PC-3 (cell line): ENCODE data around the gene NGF. TPM values are rescaled to one million over a fixed set of nuclear protein-coding genes. Genes with fewer than 3 reads are reported as not detected.

Experiments used
- ATAC-seq: fragments of 200-7000 bp; cut with Tn5 transposase; 2 replicates; pipeline ENCODE4 v1.9.1; 2020; ENCODE audit warnings: mild to moderate bottlenecking, moderate library complexity
- BruUV-seq: library from RNA; stranded (reverse); fragments of 400-500 nt; replicated peaks from 2 replicates; lab custom pipeline; 2021; lab: Mats Ljungman, UMichigan
- CTCF ChIA-PET: fragments of 300-600 bp; sonication (Branson Sonifier 250); formaldehyde crosslinking; loops from one replicate; lab custom pipeline; 2022; ENCODE audit warnings: antibody characterized with exemption; lab: Charles Lee
- POLR2A ChIA-PET: fragments of 300-600 bp; sonication (Branson Sonifier 250); formaldehyde crosslinking; loops from one replicate; lab custom pipeline; 2022; ENCODE audit warnings: antibody characterized with exemption; ENCODE audit not compliant: unreplicated experiment; lab: Charles Lee
- DNase-seq: peaks from one replicate; pipeline ENCODE4 v3.0.0-alpha.2; 2015
- H2AFZ ChIP-seq: fragments of 300-600 bp; sonication (generic); 2 replicates; pipeline ENCODE4 v1.6.0; 2016; ENCODE audit warnings: antibody characterized with exemption, low read length
- H3F3A ChIP-seq: fragments of 300-600 bp; sonication (generic); one replicate; pipeline ENCODE4 v1.6.0; 2017; ENCODE audit warnings: antibody characterized with exemption, low read length, control low read depth, mild to moderate bottlenecking; ENCODE audit not compliant: unreplicated experiment
- H3K27ac ChIP-seq: fragments of 300-600 bp; sonication (generic); 2 replicates; pipeline ENCODE4 v1.5.1; 2016; ENCODE audit warnings: mild to moderate bottlenecking, low read length
- H3K27me3 ChIP-seq: fragments of 300-600 bp; sonication (generic); 2 replicates; pipeline ENCODE4 v1.6.1; 2016; ENCODE audit warnings: low read length, mixed read lengths
- H3K36me3 ChIP-seq: fragments of 300-600 bp; sonication (generic); 2 replicates; pipeline ENCODE4 v1.6.1; 2016; ENCODE audit warnings: low read depth, mixed run types, low read length, mixed read lengths
- H3K4me1 ChIP-seq: fragments of 300-600 bp; sonication (generic); 2 replicates; pipeline ENCODE4 v1.5.1; 2016; ENCODE audit warnings: low read length; ENCODE audit not compliant: insufficient read depth
- H3K4me2 ChIP-seq: fragments of 300-600 bp; sonication (generic); 2 replicates; pipeline ENCODE4 v1.6.0; 2016; ENCODE audit warnings: low read length
- H3K4me3 ChIP-seq: fragments of 300-600 bp; sonication (generic); 2 replicates; pipeline ENCODE4 v1.5.1; 2016; ENCODE audit warnings: mild to moderate bottlenecking, low read length, mixed read lengths
- H3K79me2 ChIP-seq: fragments of 300-600 bp; sonication (generic); 2 replicates; pipeline ENCODE4 v1.6.1; 2017; ENCODE audit warnings: low read length, mixed read lengths
- H3K9ac ChIP-seq: fragments of 300-600 bp; sonication (generic); 2 replicates; pipeline ENCODE4 v1.6.0; 2016; ENCODE audit warnings: mild to moderate bottlenecking, low read length
- H3K9me2 ChIP-seq: fragments of 300-600 bp; sonication (generic); replicated peaks from 2 replicates; pipeline ENCODE4 v1.6.1; 2016; ENCODE audit warnings: mixed run types, low read length, mixed read lengths
- H3K9me3 ChIP-seq: fragments of 300-600 bp; sonication (generic); 2 replicates; pipeline ENCODE4 v1.6.1; 2016; ENCODE audit warnings: low read length, mixed read lengths
- H4K20me1 ChIP-seq: fragments of 300-600 bp; sonication (generic); 2 replicates; pipeline ENCODE4 v1.6.1; 2016; ENCODE audit warnings: low read length, mixed read lengths
- EZH2 ChIP-seq: fragments of 300-600 bp; sonication (generic); IDR thresholded peaks from one replicate; pipeline ENCODE4 v1.6.1; 2017; ENCODE audit warnings: antibody characterized with exemption, mild to moderate bottlenecking, low read length; ENCODE audit not compliant: unreplicated experiment
- EZH2phosphoT487 ChIP-seq: fragments of 300-600 bp; sonication (generic); IDR thresholded peaks from 2 replicates; pipeline ENCODE4 v1.6.1; 2018; ENCODE audit warnings: mild to moderate bottlenecking, antibody characterized with exemption, low read length, borderline replicate concordance
- intact Hi-C: fragments of 100-400 bp; cut with micrococcal nuclease; formaldehyde crosslinking; loops from 2 replicates; pipeline ENCODE4 v1.9.0; 2023
- total RNA-seq: library from RNA; depleted of rRNA; stranded (reverse); fragments of >200 nt; gene quantifications from 2 replicates; pipeline ENCODE4 v1.2.3, GENCODE V29; 2014
- TF ChIP-seq, protein P1 (sequence below): fragments of 300-600 bp; sonication (generic); conservative IDR thresholded peaks from 2 replicates; pipeline ENCODE4 v1.5.1; 2017; ENCODE audit warnings: antibody characterized with exemption, low read depth, mild to moderate bottlenecking, low read length

The NGF gene
- total RNA-seq, 1 experiment from 2014 or later = 2.4 TPM

GRCh38 chr1:115303364-115303763 is 34.7 kb downstream of the NGF start:
- no peak for TF ChIP-seq EZH2phosphoT487
- TF ChIP-seq, protein P1, sequence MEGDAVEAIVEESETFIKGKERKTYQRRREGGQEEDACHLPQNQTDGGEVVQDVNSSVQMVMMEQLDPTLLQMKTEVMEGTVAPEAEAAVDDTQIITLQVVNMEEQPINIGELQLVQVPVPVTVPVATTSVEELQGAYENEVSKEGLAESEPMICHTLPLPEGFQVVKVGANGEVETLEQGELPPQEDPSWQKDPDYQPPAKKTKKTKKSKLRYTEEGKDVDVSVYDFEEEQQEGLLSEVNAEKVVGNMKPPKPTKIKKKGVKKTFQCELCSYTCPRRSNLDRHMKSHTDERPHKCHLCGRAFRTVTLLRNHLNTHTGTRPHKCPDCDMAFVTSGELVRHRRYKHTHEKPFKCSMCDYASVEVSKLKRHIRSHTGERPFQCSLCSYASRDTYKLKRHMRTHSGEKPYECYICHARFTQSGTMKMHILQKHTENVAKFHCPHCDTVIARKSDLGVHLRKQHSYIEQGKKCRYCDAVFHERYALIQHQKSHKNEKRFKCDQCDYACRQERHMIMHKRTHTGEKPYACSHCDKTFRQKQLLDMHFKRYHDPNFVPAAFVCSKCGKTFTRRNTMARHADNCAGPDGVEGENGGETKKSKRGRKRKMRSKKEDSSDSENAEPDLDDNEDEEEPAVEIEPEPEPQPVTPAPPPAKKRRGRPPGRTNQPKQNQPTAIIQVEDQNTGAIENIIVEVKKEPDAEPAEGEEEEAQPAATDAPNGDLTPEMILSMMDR = no peak
- TF ChIP-seq EZH2 = no peak
- Histone ChIP-seq H3K9me2 (no peaks in the 10 kb centered on the region), H2AFZ (no peak overlapping the region), H3K4me2 (no peak overlapping the region), H3K4me1 (peaks cover 19% of the 10 kb centered on the region), H3K9me3 (no peaks in the 10 kb centered on the region), H3K9ac (no peak overlapping the region), H3K79me2 (no peaks in the 10 kb centered on the region), H3K27ac (no peak overlapping the region), H3K4me3 (no peak overlapping the region), H3K36me3 (no peaks in the 10 kb centered on the region), H3F3A (no peaks in the 10 kb centered on the region), H4K20me1 (no peaks in the 10 kb centered on the region), H3K27me3 (no peaks in the 10 kb centered on the region)
- CTCF ChIA-PET = no interaction called here
- POLR2A ChIA-PET = no interaction called here
- DNase-seq (no peak), ATAC-seq (no peak)
- intact Hi-C loops = no loop called here
- no TSS peak for BruUV-seq

GRCh38 chr1:115302390-115302961 is 35.6 kb downstream of the NGF start:
- peak; percentile 33 for DNase-seq
- Histone ChIP-seq H3K4me2 (no peak overlapping the region), H3K4me1 (peaks cover 19% of the 10 kb centered on the region), H3F3A (no peaks in the 10 kb centered on the region), H3K36me3 (no peaks in the 10 kb centered on the region), H4K20me1 (no peaks in the 10 kb centered on the region), H3K9me3 (no peaks in the 10 kb centered on the region), H3K27me3 (no peaks in the 10 kb centered on the region), H3K79me2 (no peaks in the 10 kb centered on the region), H2AFZ (0 out of 2 replicates have a peak overlapping the region, but pooled peaks have one; percentile 47), H3K4me3 (no peak overlapping the region), H3K9ac (no peak overlapping the region), H3K9me2 (no peaks in the 10 kb centered on the region), H3K27ac (no peak overlapping the region)
- CTCF ChIA-PET = no interaction called here
- POLR2A ChIA-PET = no interaction called here
- BruUV-seq = no TSS peak
- intact Hi-C loops = no loop called here
- TF ChIP-seq EZH2phosphoT487 (no peak), EZH2 (no peak)
- TF ChIP-seq, protein P1 = no peak
- peak; percentile 80 for ATAC-seq

DNA sequence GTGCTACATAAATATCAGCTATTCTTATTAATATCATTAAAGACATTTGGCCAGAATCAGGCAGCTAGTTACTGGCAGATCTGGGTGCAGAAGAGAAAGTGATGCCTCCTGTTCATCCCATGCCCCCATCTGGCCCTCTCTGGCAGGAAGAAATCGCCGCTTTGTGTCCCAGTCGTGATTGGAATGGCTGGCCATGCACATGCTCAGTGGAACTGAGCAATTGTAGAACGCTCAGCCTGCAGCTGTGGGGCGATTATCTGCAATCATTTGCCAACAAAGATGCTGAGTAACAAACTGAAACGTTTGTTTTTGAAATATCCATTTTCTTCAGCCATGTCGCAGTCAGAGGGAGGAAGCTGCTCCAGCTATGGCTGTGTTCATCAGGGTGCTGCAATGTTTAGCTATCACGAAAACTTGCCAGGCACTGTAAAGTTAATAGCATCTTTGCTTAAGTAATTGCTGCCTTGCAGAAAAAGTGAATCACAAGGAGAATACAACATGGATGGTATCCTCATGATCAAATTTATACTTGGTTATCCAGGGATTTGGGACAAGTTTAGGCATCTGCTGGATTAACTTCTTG is 36.5 kb downstream of the NGF start:
- CTCF ChIA-PET = no interaction called here
- POLR2A ChIA-PET = no interaction called here
- no peaks in the 10 kb centered on the region for H3K27me3 ChIP-seq
- intact Hi-C loops = no loop called here
- DNase-seq (no peak), ATAC-seq (no peak)
- no TSS peak for BruUV-seq
- no peaks in the 10 kb centered on the region for H3K36me3 ChIP-seq
- H3K9me3 ChIP-seq = no peaks in the 10 kb centered on the region
- no peak overlapping the region for H3K9ac ChIP-seq
- no peaks in the 10 kb centered on the region for H3K9me2 ChIP-seq
- no peak overlapping the region for H3K27ac ChIP-seq
- no peak overlapping the region for H3K4me3 ChIP-seq
- H4K20me1 ChIP-seq = no peaks in the 10 kb centered on the region
- no peak overlapping the region for H3K4me2 ChIP-seq
- no peaks in the 10 kb centered on the region for H3F3A ChIP-seq
- TF ChIP-seq, protein P1 = no peak
- TF ChIP-seq EZH2phosphoT487 (no peak), EZH2 (no peak)
- peaks cover 19% of the 10 kb centered on the region for H3K4me1 ChIP-seq
- no peaks in the 10 kb centered on the region for H3K79me2 ChIP-seq
- H2AFZ ChIP-seq = no peak overlapping the region
